22Rv1 (cell line): ENCODE results near the gene IFT52.
"Not testable (repeated sequence)": the region's sequence is repeated elsewhere in the genome, so short reads cannot be mapped to it uniquely, and the experiment has no call there.

ENCODE experiments used
- ZFX ChIP-seq: fragments of 450-650 bp; IDR thresholded peaks from 2 replicates; pipeline ENCODE4 v1.6.1; 2017; ENCODE audit warnings: antibody characterized with exemption, borderline replicate concordance
- TF ChIP-seq, protein P1 (sequence below): fragments of 450-650 bp; IDR thresholded peaks from 2 replicates; pipeline ENCODE4 v1.5.1; 2017; ENCODE audit warnings: mild to moderate bottlenecking

DNA sequence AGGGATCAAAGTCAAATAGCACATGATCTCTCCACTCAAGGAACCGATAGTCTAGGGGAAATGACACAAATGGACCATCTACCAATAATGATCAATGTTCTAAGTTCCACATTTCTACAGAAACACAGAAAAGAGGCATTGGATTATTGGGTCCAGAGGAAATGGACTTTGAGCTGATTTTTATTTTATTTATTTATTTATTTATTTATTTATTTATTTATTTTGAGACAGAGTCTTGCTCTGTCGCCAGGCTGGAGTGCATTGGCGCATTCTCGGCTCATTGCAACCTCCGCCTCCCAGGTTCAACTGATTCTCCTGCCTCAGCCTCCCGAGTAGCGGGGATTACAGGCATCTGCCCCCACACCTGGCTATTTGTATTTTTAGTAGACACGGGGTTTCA lies 11.2 kb downstream of the IFT52 start:
- TF ChIP-seq, protein P1, sequence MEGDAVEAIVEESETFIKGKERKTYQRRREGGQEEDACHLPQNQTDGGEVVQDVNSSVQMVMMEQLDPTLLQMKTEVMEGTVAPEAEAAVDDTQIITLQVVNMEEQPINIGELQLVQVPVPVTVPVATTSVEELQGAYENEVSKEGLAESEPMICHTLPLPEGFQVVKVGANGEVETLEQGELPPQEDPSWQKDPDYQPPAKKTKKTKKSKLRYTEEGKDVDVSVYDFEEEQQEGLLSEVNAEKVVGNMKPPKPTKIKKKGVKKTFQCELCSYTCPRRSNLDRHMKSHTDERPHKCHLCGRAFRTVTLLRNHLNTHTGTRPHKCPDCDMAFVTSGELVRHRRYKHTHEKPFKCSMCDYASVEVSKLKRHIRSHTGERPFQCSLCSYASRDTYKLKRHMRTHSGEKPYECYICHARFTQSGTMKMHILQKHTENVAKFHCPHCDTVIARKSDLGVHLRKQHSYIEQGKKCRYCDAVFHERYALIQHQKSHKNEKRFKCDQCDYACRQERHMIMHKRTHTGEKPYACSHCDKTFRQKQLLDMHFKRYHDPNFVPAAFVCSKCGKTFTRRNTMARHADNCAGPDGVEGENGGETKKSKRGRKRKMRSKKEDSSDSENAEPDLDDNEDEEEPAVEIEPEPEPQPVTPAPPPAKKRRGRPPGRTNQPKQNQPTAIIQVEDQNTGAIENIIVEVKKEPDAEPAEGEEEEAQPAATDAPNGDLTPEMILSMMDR: not testable (repeated sequence)
- TF ChIP-seq ZFX: not testable (repeated sequence)
